ENCODE measurements around the gene GLDC. TPM values are rescaled to one million over a fixed set of nuclear protein-coding genes. Genes with fewer than 3 reads are reported as not detected.

Gene GLDC
- total and polyA plus RNA-seq, 10 of the 15 experiments (the other 5 are each of a cell fraction or from before 2014, with no cell fraction given), result 33.1 to 165 (median 114) TPM

DNA sequence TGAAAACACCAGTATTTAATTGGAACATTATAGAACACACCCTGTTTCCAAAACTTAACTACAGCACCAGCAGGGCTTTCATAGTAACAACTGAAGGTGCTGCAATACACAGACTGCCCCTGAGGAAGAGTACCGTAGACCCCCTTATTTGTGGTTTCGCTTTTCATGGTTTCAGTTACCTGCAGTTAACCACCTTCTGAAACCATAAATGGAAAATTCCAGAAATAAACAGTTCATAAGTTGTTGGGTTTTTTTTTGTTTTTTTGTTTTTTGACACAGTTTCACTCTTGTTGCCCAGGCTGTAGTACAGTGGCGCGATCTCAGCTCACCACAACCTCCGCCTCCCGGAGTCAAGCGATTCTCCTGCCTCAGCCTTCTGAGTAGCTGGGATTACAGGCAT lies 9.5 kb upstream of the GLDC start (continued):
- TF ChIP-seq JUNB (IDR thresholded peaks at IDR 0.05), result no peak; the same call in 1 of the 2 replicates
- peak; percentile 86 for TF ChIP-seq IKZF1 (conservative IDR thresholded peaks at IDR 0.05)
- no peak for TF ChIP-seq POLR2AphosphoS2 (IDR thresholded peaks at IDR 0.05; ENCODE audit: low read depth, low read length)
- peak; percentile 98 for TF ChIP-seq RUNX3 (IDR thresholded peaks at IDR 0.05; ENCODE audit: low read length)
- TF ChIP-seq SMARCA5 (IDR thresholded peaks at IDR 0.05), result no peak
- TF ChIP-seq NFIC (IDR thresholded peaks at IDR 0.05; ENCODE audit: low read depth, low read length), result peak; percentile 88
- no peak for TF ChIP-seq FOS (IDR thresholded peaks at IDR 0.05; ENCODE audit: borderline replicate concordance, extremely low read depth, insufficient read length)
- TF ChIP-seq TARDBP (IDR thresholded peaks at IDR 0.05; ENCODE audit: borderline replicate concordance), result no peak
- TF ChIP-seq SMC3 (IDR thresholded peaks at IDR 0.05; ENCODE audit: borderline replicate concordance, low read length), result no peak
- TF ChIP-seq RAD21 (IDR thresholded peaks at IDR 0.05; ENCODE audit: insufficient read depth, low read depth, low read length), result 0 out of 2 replicates have a peak, but pooled peaks have one; percentile 8
- no peak for TF ChIP-seq SIN3A (IDR thresholded peaks at IDR 0.05; ENCODE audit: low read depth, low read length)
- TF ChIP-seq, protein P1, sequence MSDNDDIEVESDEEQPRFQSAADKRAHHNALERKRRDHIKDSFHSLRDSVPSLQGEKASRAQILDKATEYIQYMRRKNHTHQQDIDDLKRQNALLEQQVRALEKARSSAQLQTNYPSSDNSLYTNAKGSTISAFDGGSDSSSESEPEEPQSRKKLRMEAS (IDR thresholded peaks at IDR 0.05; ENCODE audit: low read depth, low read length), result no peak
- peak; percentile 66; the same call in 1 of the 2 replicates for TF ChIP-seq ZNF384 (IDR thresholded peaks at IDR 0.05; ENCODE audit: borderline replicate concordance, low read depth, low read length)
- TF ChIP-seq, protein P2, sequence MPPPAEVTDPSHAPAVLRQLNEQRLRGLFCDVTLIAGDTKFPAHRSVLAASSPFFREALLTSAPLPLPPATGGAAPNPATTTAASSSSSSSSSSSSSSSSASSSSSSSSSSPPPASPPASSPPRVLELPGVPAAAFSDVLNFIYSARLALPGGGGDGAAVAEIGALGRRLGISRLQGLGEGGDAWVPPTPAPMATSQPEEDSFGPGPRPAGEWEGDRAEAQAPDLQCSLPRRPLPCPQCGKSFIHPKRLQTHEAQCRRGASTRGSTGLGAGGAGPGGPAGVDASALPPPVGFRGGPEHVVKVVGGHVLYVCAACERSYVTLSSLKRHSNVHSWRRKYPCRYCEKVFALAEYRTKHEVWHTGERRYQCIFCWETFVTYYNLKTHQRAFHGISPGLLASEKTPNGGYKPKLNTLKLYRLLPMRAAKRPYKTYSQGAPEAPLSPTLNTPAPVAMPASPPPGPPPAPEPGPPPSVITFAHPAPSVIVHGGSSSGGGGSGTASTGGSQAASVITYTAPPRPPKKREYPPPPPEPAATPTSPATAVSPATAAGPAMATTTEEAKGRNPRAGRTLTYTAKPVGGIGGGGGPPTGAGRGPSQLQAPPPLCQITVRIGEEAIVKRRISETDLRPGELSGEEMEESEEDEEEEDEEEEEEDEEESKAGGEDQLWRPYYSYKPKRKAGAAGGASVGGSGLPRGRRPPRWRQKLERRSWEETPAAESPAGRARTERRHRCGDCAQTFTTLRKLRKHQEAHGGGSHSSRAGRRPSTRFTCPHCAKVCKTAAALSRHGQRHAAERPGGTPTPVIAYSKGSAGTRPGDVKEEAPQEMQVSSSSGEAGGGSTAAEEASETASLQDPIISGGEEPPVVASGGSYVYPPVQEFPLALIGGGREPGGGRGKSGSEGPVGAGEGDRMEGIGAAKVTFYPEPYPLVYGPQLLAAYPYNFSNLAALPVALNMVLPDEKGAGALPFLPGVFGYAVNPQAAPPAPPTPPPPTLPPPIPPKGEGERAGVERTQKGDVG (CRISPR knock-in tag; IDR thresholded peaks at IDR 0.05), result no peak
- peak; percentile 85 for TF ChIP-seq MTA2 (IDR thresholded peaks at IDR 0.05; ENCODE audit: low read depth)
- no peak for TF ChIP-seq STAT1 (conservative IDR thresholded peaks at IDR 0.05)
- TF ChIP-seq, protein P3, sequence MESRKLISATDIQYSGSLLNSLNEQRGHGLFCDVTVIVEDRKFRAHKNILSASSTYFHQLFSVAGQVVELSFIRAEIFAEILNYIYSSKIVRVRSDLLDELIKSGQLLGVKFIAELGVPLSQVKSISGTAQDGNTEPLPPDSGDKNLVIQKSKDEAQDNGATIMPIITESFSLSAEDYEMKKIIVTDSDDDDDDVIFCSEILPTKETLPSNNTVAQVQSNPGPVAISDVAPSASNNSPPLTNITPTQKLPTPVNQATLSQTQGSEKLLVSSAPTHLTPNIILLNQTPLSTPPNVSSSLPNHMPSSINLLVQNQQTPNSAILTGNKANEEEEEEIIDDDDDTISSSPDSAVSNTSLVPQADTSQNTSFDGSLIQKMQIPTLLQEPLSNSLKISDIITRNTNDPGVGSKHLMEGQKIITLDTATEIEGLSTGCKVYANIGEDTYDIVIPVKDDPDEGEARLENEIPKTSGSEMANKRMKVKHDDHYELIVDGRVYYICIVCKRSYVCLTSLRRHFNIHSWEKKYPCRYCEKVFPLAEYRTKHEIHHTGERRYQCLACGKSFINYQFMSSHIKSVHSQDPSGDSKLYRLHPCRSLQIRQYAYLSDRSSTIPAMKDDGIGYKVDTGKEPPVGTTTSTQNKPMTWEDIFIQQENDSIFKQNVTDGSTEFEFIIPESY (IDR thresholded peaks at IDR 0.05), result no peak
- peak; percentile 86 for TF ChIP-seq CBFB (IDR thresholded peaks at IDR 0.05; ENCODE audit: low read depth)
- TF ChIP-seq ZNF207 (IDR thresholded peaks at IDR 0.05; ENCODE audit: borderline replicate concordance), result no peak
- no peak for TF ChIP-seq MYC (IDR thresholded peaks at IDR 0.05; ENCODE audit: insufficient read depth, insufficient read length, insufficient replicate concordance, low read length, severe bottlenecking)
- TF ChIP-seq HDAC2 (IDR thresholded peaks at IDR 0.05), result no peak
- TF ChIP-seq SUPT20H (IDR thresholded peaks at IDR 0.05; ENCODE audit: borderline replicate concordance, control insufficient read depth, low read depth, low read length), result no peak
- TF ChIP-seq SMAD5 (IDR thresholded peaks at IDR 0.05; ENCODE audit: low read depth), result no peak
- TF ChIP-seq, protein P4, sequence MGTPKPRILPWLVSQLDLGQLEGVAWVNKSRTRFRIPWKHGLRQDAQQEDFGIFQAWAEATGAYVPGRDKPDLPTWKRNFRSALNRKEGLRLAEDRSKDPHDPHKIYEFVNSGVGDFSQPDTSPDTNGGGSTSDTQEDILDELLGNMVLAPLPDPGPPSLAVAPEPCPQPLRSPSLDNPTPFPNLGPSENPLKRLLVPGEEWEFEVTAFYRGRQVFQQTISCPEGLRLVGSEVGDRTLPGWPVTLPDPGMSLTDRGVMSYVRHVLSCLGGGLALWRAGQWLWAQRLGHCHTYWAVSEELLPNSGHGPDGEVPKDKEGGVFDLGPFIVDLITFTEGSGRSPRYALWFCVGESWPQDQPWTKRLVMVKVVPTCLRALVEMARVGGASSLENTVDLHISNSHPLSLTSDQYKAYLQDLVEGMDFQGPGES (IDR thresholded peaks at IDR 0.05), result no peak
- 0 out of 2 replicates have a peak, but pooled peaks have one; percentile 11 for TF ChIP-seq YY1 (IDR thresholded peaks at IDR 0.05; ENCODE audit: low read depth, low read length)
- TF ChIP-seq, protein P5, sequence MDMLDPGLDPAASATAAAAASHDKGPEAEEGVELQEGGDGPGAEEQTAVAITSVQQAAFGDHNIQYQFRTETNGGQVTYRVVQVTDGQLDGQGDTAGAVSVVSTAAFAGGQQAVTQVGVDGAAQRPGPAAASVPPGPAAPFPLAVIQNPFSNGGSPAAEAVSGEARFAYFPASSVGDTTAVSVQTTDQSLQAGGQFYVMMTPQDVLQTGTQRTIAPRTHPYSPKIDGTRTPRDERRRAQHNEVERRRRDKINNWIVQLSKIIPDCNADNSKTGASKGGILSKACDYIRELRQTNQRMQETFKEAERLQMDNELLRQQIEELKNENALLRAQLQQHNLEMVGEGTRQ (IDR thresholded peaks at IDR 0.05; ENCODE audit: borderline replicate concordance, low read depth, low read length), result no peak
- TF ChIP-seq SREBF2 (IDR thresholded peaks at IDR 0.05; ENCODE audit: low read length), result no peak

Data from GM12878 (cell line).